Frontal cortex (tissue), 4 donors: ENCODE results near the gene VWA3A. TPM values are rescaled to one million over a fixed set of nuclear protein-coding genes. Genes with fewer than 3 reads are reported as not detected.
"Not testable (repeated sequence)": the region's sequence is repeated elsewhere in the genome, so short reads cannot be mapped to it uniquely, and the experiment has no call there.

Experiments used
- DNase-seq, 2 donors: peaks; one replicate each; pipeline ENCODE4 v3.0.0; 2012; ENCODE audit warnings: low spot score in 2 of 2
- FAIRE-seq: peaks from 2 replicates; lab custom pipeline; 2012; peaks lifted over from hg19 to GRCh38; lab: Jason Lieb, UNC
- total RNA-seq: library from RNA; depleted of rRNA; stranded (reverse); fragments of >200 nt; gene quantifications from one replicate; pipeline ENCODE4 v1.2.3, GENCODE V29; 2014
- donor health status: control.
- donor health status: control.
- donor health status: control.

VWA3A gene
- total RNA-seq, 1 donor from 2014 or later: 2.4 TPM

- peak; percentile 64 to 69 for DNase-seq
- FAIRE-seq: no peak
These were observed 103.6 kb downstream of the VWA3A start for GRCh38 chr16:22195695-22196558.

- not testable (repeated sequence) for FAIRE-seq, DNase-seq
These were observed 104.3 kb downstream of the VWA3A start for GRCh38 chr16:22196559-22197168.

- DNase-seq (no peak), FAIRE-seq (no peak)
These were observed 106.4 kb downstream of the VWA3A start for GRCh38 chr16:22198547-22199293.

GRCh38 chr16:22202261-22202637 lies 109.9 kb downstream of the VWA3A start:
- DNase-seq (no peak), FAIRE-seq (no peak)

- DNase-seq: no peak
- no peak for FAIRE-seq
These were observed 110.8 kb downstream of the VWA3A start for GRCh38 chr16:22203091-22203490.

- no peak for FAIRE-seq
- no peak for DNase-seq
These were observed 111.8 kb downstream of the VWA3A start for GRCh38 chr16:22204091-22204655.

GRCh38 chr16:22205577-22206012 lies 113.3 kb downstream of the VWA3A start:
- DNase-seq (no peak), FAIRE-seq (no peak)

GRCh38 chr16:22206013-22206841 lies 113.9 kb downstream of the VWA3A start, which contains the start of gene EEF2K:
TSS of gene EEF2K (plus strand) at chr16:22206278. CDS start at chr16:22225730, 19,452 bp downstream.
- peak; percentile 86 to 90 for DNase-seq
- no peak for FAIRE-seq

Other genes starting within 250 kb of the VWA3A start
- 38.3 TPM for gene NPIPB4, start 234.8 kb upstream of the VWA3A start, total RNA-seq
- gene UQCRC2, start 139.2 kb upstream of the VWA3A start, total RNA-seq: 287 TPM
- gene PDZD9, start 91.4 kb upstream of the VWA3A start, total RNA-seq: 0.41 TPM
- 41.2 TPM for gene MOSMO, start 84.4 kb upstream of the VWA3A start, total RNA-seq
- gene SDR42E2, start 70.0 kb downstream of the VWA3A start, total RNA-seq: not detected
- 9.8 TPM for gene EEF2K, start 113.7 kb downstream of the VWA3A start, total RNA-seq
- 19.6 TPM for gene POLR3E, start 204.9 kb downstream of the VWA3A start, total RNA-seq